HG03460 (cell line): ENCODE results near the gene RPL32.
A peak's percentile ranks its signal among the peaks of the same experiment; 100 is the strongest.
"Not testable (repeated sequence)": the region's sequence is repeated elsewhere in the genome, so short reads cannot be mapped to it uniquely, and the experiment has no call there.

Source experiments
- ATAC-seq: cut with Tn5 transposase; IDR thresholded peaks from one replicate; pipeline ENCODE4 v1.9.1; 2021; ENCODE audit not compliant: unreplicated experiment

Gene RPL32

GRCh38 chr3:12810013-12810780 lies 31.2 kb downstream of the RPL32 start:
- ATAC-seq = peak; percentile 99

- no peak for ATAC-seq
Observed at GRCh38 chr3:12809435-12809834, 31.9 kb downstream of the RPL32 start.

- ATAC-seq = no peak
Observed at GRCh38 chr3:12809001-12809400, 32.4 kb downstream of the RPL32 start.

- ATAC-seq = no peak
Observed at GRCh38 chr3:12808587-12808986, 32.8 kb downstream of the RPL32 start.

- ATAC-seq = no peak
Observed at GRCh38 chr3:12807601-12808359, 33.6 kb downstream of the RPL32 start.

- no peak for ATAC-seq
Observed at GRCh38 chr3:12807066-12807465, 34.3 kb downstream of the RPL32 start.

GRCh38 chr3:12803371-12803770 lies 38.0 kb downstream of the RPL32 start:
- ATAC-seq = no peak

GRCh38 chr3:12799525-12800440 lies 41.6 kb downstream of the RPL32 start:
- no peak for ATAC-seq

- no peak for ATAC-seq
Observed at GRCh38 chr3:12798559-12799179, 42.7 kb downstream of the RPL32 start.

GRCh38 chr3:12797892-12798558 lies 43.3 kb downstream of the RPL32 start:
- no peak for ATAC-seq

GRCh38 chr3:12797124-12797891 lies 44.1 kb downstream of the RPL32 start:
- no peak for ATAC-seq

GRCh38 chr3:12796171-12797123 lies 44.9 kb downstream of the RPL32 start, which contains the start of gene CAND2:
CAND2 (plus strand) TSS chr3:12796680; CDS start chr3:12796721, 41 bp downstream.
- no peak for ATAC-seq

GRCh38 chr3:12793701-12794100 lies 47.7 kb downstream of the RPL32 start:
- ATAC-seq = no peak

GRCh38 chr3:12791430-12791829 lies 49.9 kb downstream of the RPL32 start:
- no peak for ATAC-seq

- ATAC-seq = not testable (repeated sequence)
Observed at GRCh38 chr3:12787967-12788690, 53.2 kb downstream of the RPL32 start.

GRCh38 chr3:12787346-12787745 lies 54.0 kb downstream of the RPL32 start:
- ATAC-seq = not testable (repeated sequence)

- ATAC-seq = no peak
Observed at GRCh38 chr3:12785096-12785495, 56.3 kb downstream of the RPL32 start.
